Type B pancreatic cell (in vitro differentiated cells): ENCODE data around the gene SLC37A4. TPM values are rescaled to one million over a fixed set of nuclear protein-coding genes. Genes with fewer than 3 reads are reported as not detected.

ENCODE experiments used
- microRNA-seq: library from miRNA; unstranded; fragments of <30 nt; microRNA quantifications from one replicate; pipeline ENCODE4, GENCODE V29; 2020
- total RNA-seq: library from RNA; stranded (reverse); gene quantifications from 2 replicates; pipeline ENCODE4 v1.2.1, GENCODE V29; 2021; ENCODE audit warnings: low replicate concordance

Gene SLC37A4
- total RNA-seq, 1 donor from 2014 or later = 41.4 TPM

Small RNAs within 50 kb of the gene (microRNA-seq; reads per million reads assigned to microRNA genes)
- gene MIR3656 = not detected

Other genes starting within 250 kb of the SLC37A4 start
- gene DDX6, start 239.7 kb downstream of the SLC37A4 start, total RNA-seq = 146 and 183 TPM in 2 replicates
- gene CXCR5, start 147.0 kb downstream of the SLC37A4 start, total RNA-seq = not detected in 2 replicates
- 44.4 and 77.2 TPM in 2 replicates for gene BCL9L, start 105.0 kb downstream of the SLC37A4 start, total RNA-seq
- gene UPK2, start 74.6 kb downstream of the SLC37A4 start, total RNA-seq = 26.8 and 30.1 TPM in 2 replicates
- not detected in 2 replicates for gene FOXR1, start 59.1 kb downstream of the SLC37A4 start, total RNA-seq
- 33.6 and 36.4 TPM in 2 replicates for gene CENATAC, start 32.7 kb downstream of the SLC37A4 start, total RNA-seq
- 1,257 and 1,262 TPM in 2 replicates for gene RPS25, start 12.5 kb downstream of the SLC37A4 start, total RNA-seq
- 60.7 and 73.1 TPM in 2 replicates for gene TRAPPC4, start 12.1 kb downstream of the SLC37A4 start, total RNA-seq
- 138 and 185 TPM in 2 replicates for gene HYOU1, start 26.3 kb upstream of the SLC37A4 start, total RNA-seq
- 34.8 and 35.8 TPM in 2 replicates for gene VPS11, start 36.9 kb upstream of the SLC37A4 start, total RNA-seq
- 25.3 and 38.2 TPM in 2 replicates for gene HMBS, start 54.0 kb upstream of the SLC37A4 start, total RNA-seq
- gene DPAGT1, start 71.0 kb upstream of the SLC37A4 start, total RNA-seq = 46.4 and 62.1 TPM in 2 replicates
- gene C2CD2L, start 76.5 kb upstream of the SLC37A4 start, total RNA-seq = 10.7 and 13.5 TPM in 2 replicates
- gene HINFP, start 90.7 kb upstream of the SLC37A4 start, total RNA-seq = 31.6 and 33.0 TPM in 2 replicates
- gene ABCG4, start 118.2 kb upstream of the SLC37A4 start, total RNA-seq = 1.3 TPM in 1 of 2 replicates, not detected in the other
- gene NLRX1, start 137.8 kb upstream of the SLC37A4 start, total RNA-seq = 8.7 and 11.5 TPM in 2 replicates
- 2.3 and 7.0 TPM in 2 replicates for gene NHERF4, start 154.6 kb upstream of the SLC37A4 start, total RNA-seq
- gene CBL, start 175.5 kb upstream of the SLC37A4 start, total RNA-seq = 14.4 and 21.1 TPM in 2 replicates